NCI-H2029 (cell line): ENCODE results near the gene DNASE1.

ENCODE experiments used
- DNase-seq: peaks from one replicate; lab custom pipeline; 2025; lab: John Stamatoyannopoulos, UW

The DNASE1 gene

DNA sequence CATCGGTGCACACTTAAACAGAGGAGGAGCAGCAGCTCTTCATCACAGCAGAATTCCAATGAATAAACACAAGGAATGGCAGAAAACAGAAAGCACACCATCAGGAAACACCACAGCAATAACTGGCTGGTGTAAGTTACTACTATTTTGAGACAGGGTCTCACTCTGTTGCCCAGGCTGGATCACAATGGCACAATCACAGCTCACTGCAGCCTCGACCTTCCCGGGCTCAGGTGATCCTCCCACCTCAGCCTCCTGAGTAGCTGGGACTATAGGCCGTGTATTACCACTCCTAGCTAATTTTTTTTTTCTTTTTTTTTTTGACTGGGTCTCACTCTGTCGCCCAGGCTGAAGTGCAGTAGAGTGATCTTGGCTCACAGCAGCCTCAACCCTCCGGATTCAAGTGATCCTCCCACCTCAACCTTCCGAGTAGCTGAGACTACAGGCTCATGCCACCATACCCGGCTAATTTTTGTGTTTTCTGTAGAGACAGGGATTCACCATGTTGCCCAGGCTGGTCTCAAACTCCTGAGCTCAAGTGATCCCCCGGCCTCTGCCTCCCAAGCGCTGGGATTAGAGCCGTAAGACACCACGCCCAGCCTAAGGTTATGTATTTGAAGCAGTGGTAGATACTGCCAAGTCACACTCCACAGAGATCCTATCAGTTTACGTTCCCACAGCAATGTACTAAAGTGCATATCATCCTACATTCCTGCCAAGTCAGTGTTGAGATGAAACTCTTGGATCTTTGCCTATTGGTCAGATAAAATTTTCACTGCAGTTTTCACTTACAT lies 42.1 kb downstream of the DNASE1 start:
- DNase-seq, result peak; percentile 14

DNA sequence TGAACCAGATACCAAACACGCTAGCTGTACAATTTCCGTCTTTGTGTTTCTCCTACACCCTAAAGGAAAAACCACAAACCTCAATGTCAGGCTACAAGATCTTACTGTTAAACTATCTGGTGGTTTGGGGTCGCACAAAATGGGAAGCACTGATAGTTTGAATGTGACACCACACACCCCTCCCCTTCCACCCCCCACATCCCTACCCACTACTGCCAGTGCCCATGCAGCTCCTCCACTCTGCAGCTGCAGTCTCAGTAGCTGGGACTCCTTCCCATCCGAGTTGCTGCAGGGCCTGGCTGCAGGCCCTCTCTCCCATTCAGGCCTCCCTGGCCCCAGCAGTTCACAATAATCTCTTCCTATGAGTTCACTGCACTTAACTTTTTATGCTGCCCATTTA lies 44.5 kb downstream of the DNASE1 start:
- no peak for DNase-seq

DNA sequence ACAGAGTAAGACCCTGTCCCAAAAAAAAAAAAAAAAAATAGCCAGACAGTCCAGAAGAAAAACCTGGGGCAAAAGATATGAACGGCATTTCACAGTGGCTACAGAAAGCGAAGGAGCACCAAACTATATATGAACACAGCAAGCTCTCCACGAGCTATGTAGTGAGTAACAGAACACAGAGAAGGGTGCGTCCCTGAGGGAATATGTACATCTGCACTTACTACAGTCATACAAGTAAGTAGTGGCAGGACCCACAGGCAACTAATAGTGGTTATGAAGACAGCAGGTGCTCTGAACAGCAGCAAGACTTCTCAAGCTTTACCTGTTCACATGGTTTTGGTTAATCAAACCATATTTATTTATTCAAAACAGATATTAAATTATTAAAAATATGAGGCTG lies 47.0 kb downstream of the DNASE1 start:
- no peak for DNase-seq

DNA sequence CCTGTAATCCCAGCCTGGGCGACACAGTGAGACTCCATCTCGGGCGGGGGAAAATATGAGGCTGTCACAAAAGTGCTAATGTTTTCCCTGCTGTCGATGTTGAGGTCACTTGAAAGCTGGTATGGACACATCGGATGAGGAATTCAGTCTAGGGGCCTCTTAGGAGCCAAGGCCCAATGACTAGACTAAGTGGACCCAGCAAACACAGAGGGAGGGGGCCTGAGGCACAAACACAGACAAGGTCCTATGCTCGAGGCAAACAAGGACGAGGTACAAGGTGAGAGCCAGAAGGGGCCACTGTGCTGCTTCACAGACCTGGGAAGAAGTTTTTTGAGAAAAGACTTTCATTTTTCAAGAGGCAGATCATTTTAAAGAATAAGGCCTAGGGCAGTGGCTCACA lies 47.6 kb downstream of the DNASE1 start:
- DNase-seq, result no peak

DNA sequence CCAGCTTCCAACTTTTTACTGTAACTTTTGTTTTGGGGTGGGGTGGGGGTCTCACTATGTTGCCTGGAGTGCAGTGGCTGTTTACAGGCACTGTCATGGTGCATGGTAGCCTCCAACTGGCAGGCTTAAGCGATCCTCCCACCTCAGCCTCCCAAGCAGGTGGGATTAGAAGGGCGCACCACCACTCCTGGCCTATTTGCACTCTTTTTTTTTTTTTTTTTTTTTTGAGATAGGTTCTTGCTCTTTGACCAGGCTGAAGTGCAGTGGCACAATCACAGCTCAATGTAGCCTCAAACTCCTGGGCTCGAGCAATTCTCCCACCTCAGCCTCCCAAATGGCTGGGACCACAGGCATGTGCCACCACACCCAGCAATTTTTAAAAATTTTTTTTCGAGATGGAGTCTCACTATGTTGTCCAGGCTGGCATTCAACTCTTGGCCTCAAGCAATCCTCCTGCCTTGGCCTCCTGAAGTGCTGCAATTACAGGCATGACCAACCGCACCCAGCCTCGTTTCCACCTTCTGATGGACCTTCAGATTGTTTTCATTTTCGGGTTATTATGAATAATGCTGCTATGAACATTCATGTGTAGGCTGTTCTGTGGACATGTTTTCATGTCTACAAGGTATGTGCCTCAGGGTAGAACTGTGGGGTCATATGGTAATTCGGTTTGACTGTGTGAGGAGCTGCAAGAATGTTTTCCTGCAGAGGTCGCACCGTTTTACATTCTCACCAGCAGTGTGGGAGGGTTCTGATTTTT lies 51.9 kb downstream of the DNASE1 start:
- no peak for DNase-seq
